ENCODE measurements around the gene RNPC3.
"Not testable (repeated sequence)": the region's sequence is repeated elsewhere in the genome, so short reads cannot be mapped to it uniquely, and the experiment has no call there.

- not testable (repeated sequence) for TF ChIP-seq CTCF (IDR thresholded peaks at IDR 0.05; ENCODE audit: insufficient read depth, low read length); SPI1 (IDR thresholded peaks at IDR 0.05; ENCODE audit: borderline replicate concordance, low read depth); REST (IDR thresholded peaks at IDR 0.05; ENCODE audit: insufficient replicate concordance, low read depth)
Measured at GRCh38 chr1:103561124-103561523, 35.6 kb downstream of the RNPC3 start.
